Activated naive CD8-positive, alpha-beta T cell treated with anti-CD3 and anti-CD28 coated beads, Interleukin-2, amount 50 U/mL, for 16 hours (primary cell): Measurements from ENCODE around the gene GLOD5.

Experiments
- DNase-seq: peaks from one replicate; pipeline ENCODE4 v3.0.0-alpha.2; 2020; ENCODE audit warnings: low read depth, low spot score

The GLOD5 gene

GRCh38 chrX:48753708-48754228, 7.8 kb upstream of the GLOD5 start:
- DNase-seq: no peak

GRCh38 chrX:48754238-48754637, 7.3 kb upstream of the GLOD5 start:
- DNase-seq: no peak

- no peak for DNase-seq
These were observed 7.7 kb downstream of the GLOD5 start for GRCh38 chrX:48769230-48769629.

GRCh38 chrX:48770296-48770695, 8.7 kb downstream of the GLOD5 start:
- no peak for DNase-seq

- DNase-seq: no peak
These were observed 11.1 kb downstream of the GLOD5 start for GRCh38 chrX:48772602-48773001.

GRCh38 chrX:48776818-48777439, 15.4 kb downstream of the GLOD5 start:
- no peak for DNase-seq

- no peak for DNase-seq
These were observed 17.9 kb downstream of the GLOD5 start for GRCh38 chrX:48779399-48779798.

- no peak for DNase-seq
These were observed 20.2 kb downstream of the GLOD5 start for GRCh38 chrX:48781705-48782104.

- DNase-seq: no peak
These were observed 20.7 kb downstream of the GLOD5 start for GRCh38 chrX:48782216-48782615.

GRCh38 chrX:48782795-48783194, 21.2 kb downstream of the GLOD5 start:
- DNase-seq: no peak

- no peak for DNase-seq
These were observed 23.2 kb downstream of the GLOD5 start for GRCh38 chrX:48784726-48785125.

- DNase-seq: no peak
These were observed 23.6 kb downstream of the GLOD5 start for GRCh38 chrX:48785186-48785539.

- no peak for DNase-seq
These were observed 24.1 kb downstream of the GLOD5 start for GRCh38 chrX:48785540-48786214.

- no peak for DNase-seq
These were observed 24.8 kb downstream of the GLOD5 start, which contains the start of gene GATA1 for GRCh38 chrX:48786341-48786800. TSS of gene GATA1 (plus strand) at chrX:48786590. CDS start at chrX:48791110, 4,520 bp downstream.

GRCh38 chrX:48786825-48787504, 25.4 kb downstream of the GLOD5 start:
- DNase-seq: no peak

- no peak for DNase-seq
These were observed 26.2 kb downstream of the GLOD5 start for GRCh38 chrX:48787505-48788443.

- no peak for DNase-seq
These were observed 28.0 kb downstream of the GLOD5 start for GRCh38 chrX:48789366-48790220.

- DNase-seq: no peak
These were observed 28.9 kb downstream of the GLOD5 start for GRCh38 chrX:48790477-48790876.

GRCh38 chrX:48791063-48791820, 29.7 kb downstream of the GLOD5 start:
- no peak for DNase-seq

GRCh38 chrX:48792219-48792618, 30.7 kb downstream of the GLOD5 start:
- no peak for DNase-seq
